Right atrium auricular region (tissue), 2 donors: ENCODE measurements around the gene MLPH. TPM values are rescaled to one million over a fixed set of nuclear protein-coding genes. Genes with fewer than 3 reads are reported as not detected.

ENCODE experiments used
- DNase-seq: peaks from one replicate; pipeline ENCODE4 v3.0.0-alpha.2; 2019; ENCODE audit warnings: low spot score
- H3K27ac ChIP-seq, 2 donors: fragments of 200-600 bp; sonication (generic); 1 replicate in 1 of 2; 2 replicates in 1 of 2; pipeline ENCODE4 v1.5.1; 2016 to 2019
- H3K27me3 ChIP-seq, 2 donors: fragments of 200-600 bp; sonication (generic); one replicate each; pipeline versions ENCODE4 v1.5.1 to v1.6.0; 2017 to 2019
- H3K36me3 ChIP-seq: fragments of 200-600 bp; sonication (generic); one replicate; pipeline ENCODE4 v1.5.1; 2016
- H3K4me1 ChIP-seq, 2 donors: fragments of 200-600 bp; sonication (generic); one replicate each; pipeline versions ENCODE4 v1.5.1 to v1.6.0; 2017 to 2019
- H3K4me3 ChIP-seq, 2 donors: fragments of 200-600 bp; sonication (generic); 1 replicate in 1 of 2; 2 replicates in 1 of 2; pipeline ENCODE4 v1.5.1; 2017 to 2019; ENCODE audit warnings: mild to moderate bottlenecking in 1 of 2, moderate library complexity in 1 of 2
- H3K9me3 ChIP-seq, 2 donors: fragments of 200-600 bp; sonication (generic); one replicate each; pipeline ENCODE4 v1.5.1; 2019
- total RNA-seq, 2 donors: library from RNA; depleted of rRNA; stranded (reverse); fragments of >200 nt; gene quantifications; one replicate each; pipeline ENCODE4 v1.1.0, GENCODE V29; 2016
- TF ChIP-seq, protein P1 (sequence below), 2 donors: fragments of 200-600 bp; sonication (generic); IDR thresholded peaks; one replicate each; pipeline ENCODE4 v1.5.1; 2019; ENCODE audit warnings: antibody characterized with exemption in 2 of 2

MLPH gene
- total RNA-seq, 2 donors from 2014 or later = 27.1 to 108 TPM

DNA sequence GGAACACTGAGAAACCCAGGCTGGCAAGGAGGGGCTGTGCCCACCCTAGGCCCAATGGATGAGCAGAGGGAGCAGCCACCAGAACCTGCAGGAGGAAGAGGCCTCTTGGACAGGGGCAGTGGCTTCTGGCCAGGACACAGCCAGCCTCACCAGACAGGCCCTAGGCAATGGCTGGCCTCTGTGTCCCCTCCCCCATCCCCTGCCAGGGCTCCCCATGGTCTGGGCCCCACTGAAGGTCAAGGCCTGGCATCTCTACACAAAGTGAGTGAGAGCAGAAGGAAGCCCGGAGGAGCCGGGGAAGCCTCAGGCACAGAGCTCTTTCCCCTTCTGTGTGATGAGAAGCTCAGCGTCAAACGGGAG lies 85.7 kb downstream of the MLPH start:
- no peaks in the 10 kb centered on the region for H3K9me3 ChIP-seq
- H3K27me3 ChIP-seq = no peaks in the 10 kb centered on the region
- TF ChIP-seq, protein P1, sequence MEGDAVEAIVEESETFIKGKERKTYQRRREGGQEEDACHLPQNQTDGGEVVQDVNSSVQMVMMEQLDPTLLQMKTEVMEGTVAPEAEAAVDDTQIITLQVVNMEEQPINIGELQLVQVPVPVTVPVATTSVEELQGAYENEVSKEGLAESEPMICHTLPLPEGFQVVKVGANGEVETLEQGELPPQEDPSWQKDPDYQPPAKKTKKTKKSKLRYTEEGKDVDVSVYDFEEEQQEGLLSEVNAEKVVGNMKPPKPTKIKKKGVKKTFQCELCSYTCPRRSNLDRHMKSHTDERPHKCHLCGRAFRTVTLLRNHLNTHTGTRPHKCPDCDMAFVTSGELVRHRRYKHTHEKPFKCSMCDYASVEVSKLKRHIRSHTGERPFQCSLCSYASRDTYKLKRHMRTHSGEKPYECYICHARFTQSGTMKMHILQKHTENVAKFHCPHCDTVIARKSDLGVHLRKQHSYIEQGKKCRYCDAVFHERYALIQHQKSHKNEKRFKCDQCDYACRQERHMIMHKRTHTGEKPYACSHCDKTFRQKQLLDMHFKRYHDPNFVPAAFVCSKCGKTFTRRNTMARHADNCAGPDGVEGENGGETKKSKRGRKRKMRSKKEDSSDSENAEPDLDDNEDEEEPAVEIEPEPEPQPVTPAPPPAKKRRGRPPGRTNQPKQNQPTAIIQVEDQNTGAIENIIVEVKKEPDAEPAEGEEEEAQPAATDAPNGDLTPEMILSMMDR (IDR thresholded peaks at IDR 0.05) = no peak
- no peak overlapping the region for H3K4me3 ChIP-seq
- DNase-seq = no peak
- H3K27ac ChIP-seq = no peak overlapping the region
- H3K36me3 ChIP-seq = no peaks in the 10 kb centered on the region
- H3K4me1 ChIP-seq = peaks cover 0 to 5% of the 10 kb centered on the region in 2 donors

DNA sequence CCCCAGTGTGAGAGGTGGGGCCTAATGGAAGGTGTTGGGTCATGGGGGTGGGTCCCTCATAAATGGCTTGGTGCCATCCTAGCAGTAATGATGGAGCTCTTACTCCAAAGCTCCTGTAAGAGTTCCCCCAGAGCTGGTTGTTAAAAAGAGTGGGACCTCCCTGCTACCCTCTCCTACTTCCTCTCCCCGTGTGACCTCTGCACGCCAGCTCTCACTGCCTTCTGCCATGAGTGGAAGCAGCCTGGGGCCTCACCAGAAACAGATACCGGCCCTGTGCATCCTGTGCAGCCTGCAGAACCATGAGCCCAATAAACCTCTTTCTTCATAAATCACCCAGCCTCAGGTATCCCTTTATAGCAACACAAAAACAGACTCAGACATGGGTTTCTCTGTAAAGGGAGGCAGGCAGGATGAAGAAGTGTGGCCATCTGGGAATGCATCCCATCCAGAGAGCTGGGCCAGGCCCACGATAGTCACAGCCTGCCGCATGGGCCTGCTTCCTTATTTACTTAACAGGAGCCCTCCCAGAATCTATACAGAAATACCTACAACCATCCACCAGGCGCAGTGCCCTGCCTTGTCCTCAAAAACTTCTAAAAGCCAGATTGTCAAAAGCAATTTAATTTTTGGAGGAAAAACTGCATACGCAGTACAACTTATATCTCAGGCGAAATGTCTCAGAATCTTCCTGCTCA lies 86.8 kb downstream of the MLPH start:
- no peaks in the 10 kb centered on the region for H3K9me3 ChIP-seq
- DNase-seq = no peak
- no peaks in the 10 kb centered on the region for H3K36me3 ChIP-seq
- no peak overlapping the region for H3K27ac ChIP-seq
- no peaks in the 10 kb centered on the region for H3K27me3 ChIP-seq
- H3K4me3 ChIP-seq = no peak overlapping the region
- TF ChIP-seq, protein P1 (IDR thresholded peaks at IDR 0.05) = no peak
- H3K4me1 ChIP-seq = peaks cover 0 to 5% of the 10 kb centered on the region in 2 donors

DNA sequence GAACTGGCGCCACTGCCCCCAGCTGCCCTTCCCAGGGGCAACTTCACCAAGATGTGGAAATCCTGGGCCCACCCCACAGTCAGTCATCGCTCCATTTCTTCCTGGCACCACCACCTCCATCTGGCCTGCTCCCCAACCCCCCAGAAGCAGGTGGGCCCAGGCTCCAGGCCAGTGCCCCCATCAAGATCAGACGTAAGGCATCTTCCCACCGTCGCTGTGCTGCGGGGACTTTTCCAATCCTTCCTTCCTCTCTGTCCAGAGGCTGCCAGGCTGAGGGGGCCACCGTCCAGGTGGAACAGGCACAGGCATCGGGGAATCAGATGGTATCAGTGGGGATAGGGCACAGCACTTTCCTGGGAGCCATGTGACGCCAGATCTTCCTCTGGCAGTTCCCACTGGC lies 87.4 kb downstream of the MLPH start:
- no peaks in the 10 kb centered on the region for H3K27me3 ChIP-seq
- no peak overlapping the region for H3K4me3 ChIP-seq
- DNase-seq = no peak
- no peaks in the 10 kb centered on the region for H3K9me3 ChIP-seq
- TF ChIP-seq, protein P1 (IDR thresholded peaks at IDR 0.05) = no peak
- peaks cover 0 to 5% of the 10 kb centered on the region in 2 donors for H3K4me1 ChIP-seq
- H3K36me3 ChIP-seq = no peaks in the 10 kb centered on the region
- H3K27ac ChIP-seq = no peak overlapping the region

DNA sequence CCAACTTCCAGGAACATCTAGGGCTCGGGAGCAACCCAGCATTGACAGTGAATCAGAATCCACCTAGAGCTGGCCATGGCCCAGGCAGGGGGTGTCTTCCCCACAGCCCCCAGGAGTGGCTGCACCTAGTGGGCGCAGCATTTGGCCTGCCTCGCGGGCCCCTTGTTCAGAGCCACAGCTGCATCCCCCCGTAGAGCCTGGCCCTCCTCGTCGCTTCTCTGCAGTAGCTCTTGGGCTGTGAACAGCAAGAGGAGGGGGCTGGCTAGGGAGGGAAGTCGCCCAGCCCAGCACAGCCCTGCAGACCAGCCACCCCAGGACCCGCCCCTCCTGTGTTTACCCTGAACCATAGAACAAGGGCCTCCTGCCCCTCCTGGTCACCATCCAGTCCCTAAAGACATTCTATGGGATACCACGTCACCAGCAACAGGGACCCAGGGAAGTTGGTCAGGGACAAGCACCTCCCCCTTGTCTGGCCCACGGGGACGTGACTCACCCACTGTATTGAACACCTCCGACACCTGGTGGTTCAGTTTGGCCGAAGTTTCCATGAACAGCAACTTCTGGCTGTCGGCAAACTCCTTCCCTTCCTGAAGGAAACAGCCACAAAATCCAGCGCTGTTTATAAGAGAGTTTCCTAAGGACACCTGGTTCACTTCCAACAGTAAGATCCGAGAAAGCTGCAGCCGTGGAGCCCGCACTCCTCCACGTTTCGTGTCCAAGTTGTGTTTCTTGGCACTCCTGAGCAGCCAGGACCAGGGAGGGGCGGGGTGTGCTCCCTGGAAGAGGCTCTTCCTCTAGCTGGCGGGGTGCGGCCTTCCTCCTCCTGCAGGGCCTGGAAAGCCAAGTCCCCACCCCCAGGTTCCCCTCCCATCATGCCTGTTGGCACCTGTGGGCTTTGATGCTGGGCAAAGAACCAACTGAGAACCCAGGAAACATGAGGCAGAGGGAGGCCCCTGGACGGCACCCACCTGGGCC lies 88.1 kb downstream of the MLPH start:
- Histone ChIP-seq H3K4me1 (peaks cover 0 to 5% of the 10 kb centered on the region in 2 donors), H3K36me3 (no peaks in the 10 kb centered on the region), H3K9me3 (no peaks in the 10 kb centered on the region), H3K27ac (no peak overlapping the region), H3K4me3 (no peak overlapping the region), H3K27me3 (no peaks in the 10 kb centered on the region)
- DNase-seq = no peak
- TF ChIP-seq, protein P1 (IDR thresholded peaks at IDR 0.05) = no peak

DNA sequence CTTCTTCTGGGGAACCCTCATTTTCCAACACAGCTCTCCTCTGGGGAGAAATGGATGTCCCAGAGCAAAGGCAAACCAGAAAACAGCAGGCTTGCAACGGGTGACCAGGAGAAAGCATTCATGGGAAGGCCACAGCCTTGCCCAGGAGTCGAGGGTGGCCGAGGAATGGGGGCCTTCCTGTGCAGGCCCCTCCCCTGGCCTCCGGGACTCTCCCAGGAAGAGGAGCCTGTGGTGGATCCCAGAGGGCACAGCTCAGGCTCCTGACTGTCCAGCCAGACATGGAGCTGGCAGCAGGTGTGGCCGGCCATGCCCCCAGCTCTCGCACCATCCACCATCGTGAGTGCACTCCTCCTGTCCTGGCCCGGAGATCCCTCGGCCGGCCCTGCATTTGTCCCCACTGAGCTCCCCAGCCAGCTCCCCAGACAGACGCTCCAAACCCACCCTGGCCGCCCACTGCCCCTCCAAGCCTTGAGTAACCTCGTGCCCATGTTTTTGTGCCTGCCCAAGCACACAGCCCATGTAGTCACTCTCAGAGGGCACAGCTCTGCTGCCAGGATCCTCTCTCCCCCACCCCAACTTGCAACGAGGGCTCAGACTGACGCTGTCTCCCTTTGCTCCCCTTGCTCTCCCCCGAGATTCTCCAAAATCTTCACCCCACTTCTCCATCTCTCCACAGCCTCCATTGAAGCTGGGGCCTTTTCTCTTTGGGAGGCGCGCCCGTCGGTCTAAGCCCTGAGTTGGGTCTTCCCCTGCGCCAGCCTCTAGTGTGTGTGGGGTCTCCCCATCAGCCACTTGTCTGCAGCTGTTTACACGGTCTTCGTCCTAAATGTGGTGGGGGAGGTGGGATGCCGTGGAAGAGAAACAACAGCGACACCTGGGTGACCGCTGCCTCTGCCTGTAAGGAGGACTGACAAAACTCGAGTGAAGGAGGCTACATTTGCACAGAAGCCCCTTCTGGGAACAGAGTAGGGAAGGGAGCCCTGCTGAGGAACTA lies 89.1 kb downstream of the MLPH start:
- H3K9me3 ChIP-seq = no peaks in the 10 kb centered on the region
- no peaks in the 10 kb centered on the region for H3K27me3 ChIP-seq
- no peak for DNase-seq
- H3K27ac ChIP-seq = no peak overlapping the region
- H3K36me3 ChIP-seq = no peaks in the 10 kb centered on the region
- TF ChIP-seq, protein P1 (IDR thresholded peaks at IDR 0.05) = no peak
- H3K4me3 ChIP-seq = no peak overlapping the region
- H3K4me1 ChIP-seq = peaks cover 0 to 6% of the 10 kb centered on the region in 2 donors
